GM23248 (cell line): ENCODE data around the gene SLC16A8.

Source experiments
- EZH2 ChIP-seq: fragments of 200-600 bp; sonication (generic); IDR thresholded peaks from 2 replicates; pipeline ENCODE4 v1.6.1; 2018; ENCODE audit warnings: antibody characterized with exemption, mild to moderate bottlenecking; ENCODE audit not compliant: insufficient read depth, poor library complexity, severe bottlenecking
- EZH2phosphoT487 ChIP-seq: fragments of 200-600 bp; sonication (generic); IDR thresholded peaks from 2 replicates; pipeline ENCODE4 v1.6.1; 2018; ENCODE audit warnings: antibody characterized with exemption, moderate library complexity, mild to moderate bottlenecking, low read depth; ENCODE audit not compliant: insufficient read depth

- TF ChIP-seq EZH2phosphoT487 = no peak
- TF ChIP-seq EZH2 = no peak
Measured at GRCh38 chr22:38097058-38097457, 13.1 kb upstream of the SLC16A8 start.
